A549 (cell line): ENCODE data around the gene ADAP1. TPM values are rescaled to one million over a fixed set of nuclear protein-coding genes. Genes with fewer than 3 reads are reported as not detected.
A peak's percentile ranks its signal among the peaks of the same experiment; 100 is the strongest.
"Not testable (repeated sequence)": the region's sequence is repeated elsewhere in the genome, so short reads cannot be mapped to it uniquely, and the experiment has no call there.

Experiments
- ATAC-seq, 2 experiments: fragments of 200-7000 bp in 1 of 2; fragments of >200 bp in 1 of 2; cut with Nextera tagmentation in 1 of 2; cut with Tn5 transposase in 1 of 2; 3 replicates each; pipeline versions ENCODE4 v1.8.0 to v1.9.1; 2018 to 2020; ENCODE audit warnings: mild to moderate bottlenecking in 1 of 2, moderate library complexity in 1 of 2
- CTCF ChIA-PET: fragments of 300-600 bp; sonication (Branson Sonifier 250); formaldehyde crosslinking; extraction: SDS; loops from one replicate; lab custom pipeline; 2021; ENCODE audit warnings: antibody characterized with exemption, inconsistent platforms; lab: Yijun Ruan, JAX
- POLR2A ChIA-PET: fragments of 350-600 bp; formaldehyde crosslinking; extraction: SDS; loops from one replicate; lab custom pipeline; 2021; ENCODE audit warnings: antibody characterized with exemption, inconsistent platforms; lab: Yijun Ruan, JAX
- DNase-seq, 2 experiments: peaks; one replicate each; pipeline versions ENCODE4 v3.0.0 to v3.0.0-alpha.2; 2011 to 2016; ENCODE audit warnings: low read depth in 1 of 2, low spot score in 1 of 2
- FAIRE-seq: peaks from 2 replicates; lab custom pipeline; 2011; peaks lifted over from hg19 to GRCh38; lab: Jason Lieb, UNC
- H3K27ac ChIP-seq, 2 experiments: fragments of >200 bp; sonication (Bioruptor Twin); formaldehyde crosslinking; 3 replicates each; pipeline ENCODE4 v1.5.1; 2016 to 2017
- H3K4me1 ChIP-seq: fragments of >200 bp; sonication (Bioruptor Twin); formaldehyde crosslinking; 3 replicates; pipeline ENCODE4 v1.6.1; 2016
- H3K4me2 ChIP-seq: fragments of >200 bp; sonication (Bioruptor Twin); formaldehyde crosslinking; 3 replicates; pipeline ENCODE4 v1.6.1; 2016
- H3K4me3 ChIP-seq: fragments of >200 bp; sonication (Bioruptor Twin); formaldehyde crosslinking; 3 replicates; pipeline ENCODE4 v1.5.1; 2016
- H3K9me3 ChIP-seq: fragments of >200 bp; sonication (Bioruptor Twin); formaldehyde crosslinking; 3 replicates; pipeline ENCODE4 v1.6.1; 2016
- ATOH8 ChIP-seq: fragments of 250-450 bp; sonication (Bioruptor Pico); IDR thresholded peaks from 2 replicates; pipeline ENCODE4 v1.5.0; 2020; ENCODE audit warnings: low read depth, mild to moderate bottlenecking, moderate library complexity
- CBX8 ChIP-seq: fragments of 200-600 bp; sonication (generic); IDR thresholded peaks from 2 replicates; pipeline ENCODE4 v1.6.1; 2016
- CTCF ChIP-seq: fragments of >200 bp; sonication (Bioruptor Twin); formaldehyde crosslinking; IDR thresholded peaks from 3 replicates; pipeline ENCODE4 v1.5.1; 2016
- EHMT2 ChIP-seq: fragments of 200-600 bp; sonication (generic); IDR thresholded peaks from 2 replicates; pipeline ENCODE4 v1.6.1; 2016; ENCODE audit warnings: antibody characterized with exemption, low read depth, mild to moderate bottlenecking, moderate library complexity
- EP300 ChIP-seq, 2 experiments: fragments of >200 bp; sonication (Bioruptor Twin); formaldehyde crosslinking; IDR thresholded peaks; 2 replicates in 1 of 2; 3 replicates in 1 of 2; pipeline ENCODE4 v1.6.1; 2016 to 2017
- HOXA7 ChIP-seq: fragments of 250-450 bp; sonication (Bioruptor Pico); IDR thresholded peaks from 2 replicates; pipeline ENCODE4 v1.5.0; 2020; ENCODE audit warnings: mild to moderate bottlenecking, moderate library complexity
- JUN ChIP-seq, 2 experiments: fragments of >200 bp; sonication (Bioruptor Twin); formaldehyde crosslinking; IDR thresholded peaks; 2 replicates in 1 of 2; 3 replicates in 1 of 2; pipeline ENCODE4 v1.6.1; 2016 to 2017
- JUNB ChIP-seq: fragments of >200 bp; sonication (Bioruptor Twin); formaldehyde crosslinking; IDR thresholded peaks from 2 replicates; pipeline ENCODE4 v1.6.1; 2016
- KDM1A ChIP-seq: fragments of 200-600 bp; sonication (generic); IDR thresholded peaks from 2 replicates; pipeline ENCODE4 v1.6.1; 2016; ENCODE audit warnings: low read depth, mild to moderate bottlenecking
- MAX ChIP-seq: IDR thresholded peaks from 2 replicates; pipeline ENCODE4 v1.6.1; 2012
- MAZ ChIP-seq: fragments of 150-350 bp; IDR thresholded peaks from 2 replicates; pipeline ENCODE4 v1.6.1; 2014; ENCODE audit warnings: antibody characterized with exemption, low read depth, low read length, borderline replicate concordance
- MYC ChIP-seq: IDR thresholded peaks from 2 replicates; pipeline ENCODE4 v1.6.1; 2012; ENCODE audit warnings: mild to moderate bottlenecking, inconsistent platforms, low read length, improper control_type of control experiment, borderline replicate concordance
- NPAS2 ChIP-seq: fragments of 250-450 bp; sonication (Bioruptor Pico); IDR thresholded peaks from 2 replicates; pipeline ENCODE4 v1.8.0; 2022; ENCODE audit warnings: mild to moderate bottlenecking, moderate library complexity, borderline replicate concordance
- PBX3 ChIP-seq: IDR thresholded peaks from 2 replicates; pipeline ENCODE4 v1.6.1; 2012
- POLR2A ChIP-seq: IDR thresholded peaks from 2 replicates; pipeline ENCODE4 v1.6.1; 2012; ENCODE audit warnings: mild to moderate bottlenecking, low read length
- POLR2AphosphoS2 ChIP-seq: conservative IDR thresholded peaks from 2 replicates; pipeline ENCODE4 v1.6.1; 2012; ENCODE audit warnings: low read length, improper control_type of control experiment, inconsistent platforms
- RAD21 ChIP-seq, 2 experiments: fragments of >200 bp in 1 of 2; sonication (Bioruptor Twin) in 1 of 2; formaldehyde crosslinking in 1 of 2; IDR thresholded peaks in 1 of 2; conservative IDR thresholded peaks in 1 of 2; 2 replicates in 1 of 2; 3 replicates in 1 of 2; pipeline ENCODE4 v1.6.1; 2012 to 2018; ENCODE audit warnings: inconsistent platforms in 1 of 2
- RARB ChIP-seq: fragments of 250-450 bp; sonication (Bioruptor Pico); IDR thresholded peaks from 2 replicates; pipeline ENCODE4 v1.8.0; 2021; ENCODE audit warnings: mild to moderate bottlenecking, moderate library complexity
- RCOR1 ChIP-seq: fragments of 150-350 bp; IDR thresholded peaks from 2 replicates; pipeline ENCODE4 v1.6.1; 2014; ENCODE audit warnings: antibody characterized with exemption, low read length, low read depth
- SMC3 ChIP-seq: fragments of >200 bp; sonication (Bioruptor Twin); formaldehyde crosslinking; IDR thresholded peaks from 3 replicates; pipeline ENCODE4 v1.6.1; 2018; ENCODE audit warnings: inconsistent platforms
- SREBF2 ChIP-seq: fragments of 450-650 bp; IDR thresholded peaks from 2 replicates; pipeline ENCODE4 v1.6.1; 2014; ENCODE audit warnings: mild to moderate bottlenecking, moderate library complexity
- ZC3H11A ChIP-seq: fragments of 450-650 bp; IDR thresholded peaks from 2 replicates; pipeline ENCODE4 v1.6.1; 2014; ENCODE audit warnings: antibody characterized with exemption, mild to moderate bottlenecking
- ZFP36 ChIP-seq: fragments of 450-650 bp; IDR thresholded peaks from 2 replicates; pipeline ENCODE4 v1.6.1; 2014; ENCODE audit warnings: borderline replicate concordance; ENCODE audit not compliant: partially characterized antibody
- WGBS: methylation state at CpG from one replicate; pipeline ENCODE4 v1.1.6; 2017; ENCODE audit errors: missing lambda C conversion rate; 5-methylcytosine and 5-hydroxymethylcytosine counted together
- polyA plus RNA-seq, 4 experiments: library from polyadenylated mRNA; depleted of rRNA in 3 of 4; stranded (reverse); fragments of >200 nt; fragmentation: RNase III in 1 of 4; extraction: RNeasy Plus Mini Kit Qiagen cat#74134 plus additional on column Dnase treatment in 1 of 4; gene quantifications; 2 replicates in 3 of 4; 3 replicates in 1 of 4; pipeline ENCODE4 v1.2.3, GENCODE V29; 2011 to 2017

Gene ADAP1
- polyA plus RNA-seq, 2 of the 4 experiments (the other 2 are of a cell fraction): 1.7 to 2.5 TPM

GRCh38 chr7:909358-910329, 44.8 kb downstream of the ADAP1 start:
- WGBS: 91% methylated on average over 20 of the region's 58 CpGs
- Histone ChIP-seq H3K4me1 (peaks cover 15% of the 10 kb centered on the region), H3K4me2 (peak overlapping the region; percentile 64), H3K4me3 (peak overlapping the region; percentile 42), H3K27ac (peak overlapping the region; percentile 54 to 80; a peak in 5 of 6 replicates), H3K9me3 (no peaks in the 10 kb centered on the region)
- peak; percentile 42 to 50 for DNase-seq
- ChIA-PET POLR2A (interaction anchor here (0.7 kb wide), 1 partner anchor 652 kb away, joined by 3 read pairs; no protein-coding TSS in a partner anchor), CTCF (interaction anchor here (0.6 to 3.8 kb wide), 28 partner anchors 8 to 274 kb away, joined by 3 to 40 read pairs (median 6); partner anchors contain the start of genes ADAP1 and COX19)
- no peak for FAIRE-seq
- 0 out of 2 replicates have a peak, but pooled peaks have one; percentile 19 for TF ChIP-seq MAX
- TF ChIP-seq HOXA7 (CRISPR knock-in tag): no peak
- ATAC-seq: peak; percentile 36 to 69

DNA sequence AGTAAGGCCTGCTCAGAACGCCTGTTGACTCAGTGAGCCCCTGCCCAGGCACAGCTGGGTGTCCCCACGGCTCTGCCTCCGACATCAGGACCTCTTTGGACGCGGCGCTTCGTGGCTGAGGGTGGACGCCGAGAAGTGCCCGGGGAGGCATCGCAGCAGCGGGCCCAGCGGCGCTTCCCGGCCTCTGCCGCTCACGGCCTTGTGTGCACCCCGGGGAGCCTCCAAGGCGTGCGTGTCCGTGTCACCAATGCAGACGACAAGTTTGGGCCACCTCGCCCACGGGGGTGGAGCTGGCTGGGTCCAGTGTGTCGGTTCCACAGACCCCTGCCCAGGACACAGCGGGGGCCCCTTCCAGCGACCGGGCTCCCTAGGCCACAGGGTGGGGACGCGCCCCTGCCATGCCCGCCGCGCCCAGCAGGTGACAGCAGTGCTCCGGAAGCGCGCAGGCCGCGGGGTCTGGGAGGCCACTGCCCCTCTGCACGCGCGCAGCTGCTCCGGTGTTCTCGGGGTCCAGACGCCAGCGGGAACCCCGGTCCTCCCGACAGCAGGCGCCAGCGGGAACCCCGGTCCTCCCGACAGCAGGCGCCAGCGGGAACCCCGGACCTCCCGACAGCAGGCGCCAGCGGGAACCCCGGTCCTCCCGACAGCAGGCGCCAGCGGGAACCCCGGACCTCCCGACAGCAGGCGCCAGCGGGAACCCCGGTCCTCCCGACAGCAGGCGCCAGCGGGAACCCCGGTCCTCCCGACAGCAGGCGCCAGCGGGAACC, 45.7 kb downstream of the ADAP1 start:
- H3K4me2 ChIP-seq: peak overlapping the region; percentile 64
- peak; percentile 71 to 82 for DNase-seq
- H3K27ac ChIP-seq: peak overlapping the region; percentile 53 to 80; a peak in 5 of 6 replicates

GRCh38 chr7:908159-908581, 46.3 kb downstream of the ADAP1 start:
- CTCF ChIA-PET: interaction anchor here (0.6 to 3.8 kb wide), 30 partner anchors 8 to 269 kb away, joined by 3 to 40 read pairs (median 4); partner anchors contain the start of genes ADAP1 and COX19
- no peak for FAIRE-seq
- no peaks in the 10 kb centered on the region for H3K9me3 ChIP-seq
- peak; percentile 18 to 25 for ATAC-seq
- H3K4me1 ChIP-seq: peaks cover 11% of the 10 kb centered on the region
- no peak overlapping the region for H3K4me3 ChIP-seq
- no peak for DNase-seq
- 66% methylated on average over 8 of the region's 12 CpGs for WGBS
- peak overlapping the region; percentile 64; the same call in 1 of the 3 replicates for H3K4me2 ChIP-seq
- POLR2A ChIA-PET: no interaction called here
- no peak overlapping the region for H3K27ac ChIP-seq
- TF ChIP-seq ATOH8 (no peak), PBX3 (no peak), POLR2AphosphoS2 (no peak), KDM1A (no peak), SMC3 (no peak), EP300 (IDR thresholded peaks at IDR 0.05) (no peak), ZC3H11A (no peak), JUNB (no peak), SREBF2 (no peak), EHMT2 (no peak), RCOR1 (no peak), MYC (no peak), RARB (CRISPR knock-in tag) (no peak), MAZ (no peak), ZFP36 (no peak), NPAS2 (CRISPR knock-in tag) (no peak), JUN (IDR thresholded peaks at IDR 0.05) (no peak), CBX8 (no peak)

More for the DNA sequence above, 45.7 kb downstream of the ADAP1 start:
- FAIRE-seq, H3K9me3 ChIP-seq, POLR2A ChIA-PET: not testable (repeated sequence)
- TF ChIP-seq POLR2A (peak; percentile 30), RAD21 (conservative IDR thresholded peaks at IDR 0.05 in 1 of 2, IDR thresholded peaks at IDR 0.05 in 1 of 2) (peak; percentile 79 to 80), CTCF (peak; percentile 61), MAX (peak; percentile 73), SMC3 (peak; percentile 75)
- CTCF ChIA-PET: interaction anchor here (0.7 to 3.8 kb wide), 35 partner anchors 9 to 268 kb away, joined by 3 to 40 read pairs (median 4); partner anchors contain the start of genes ADAP1 and COX19
- WGBS: no CpG with 5 or more reads among the region's 73 CpGs
- Histone ChIP-seq H3K4me1 (peaks cover 13% of the 10 kb centered on the region), H3K4me3 (peak overlapping the region; percentile 42)
- peak; percentile 80 to 93 for ATAC-seq
